Lower leg skin (tissue), 3 donors: ENCODE measurements around the gene ARHGAP8.

Experiments
- CTCF ChIP-seq, 3 donors: fragments of 450-650 bp; IDR thresholded peaks; one replicate each; pipeline ENCODE4 v1.5.1; 2016; ENCODE audit warnings: antibody characterized with exemption in 3 of 3, mild to moderate bottlenecking in 3 of 3, moderate library complexity in 2 of 3
- POLR2A ChIP-seq, 2 donors: fragments of 450-650 bp; IDR thresholded peaks; one replicate each; pipeline ENCODE4 v1.6.1; 2016 to 2017; ENCODE audit warnings: antibody characterized with exemption in 2 of 2, mild to moderate bottlenecking in 1 of 2, moderate library complexity in 1 of 2

GRCh38 chr22:44881624-44882023, 129.2 kb downstream of the ARHGAP8 start:
- TF ChIP-seq CTCF (IDR thresholded peaks at IDR 0.05) (no peak), POLR2A (IDR thresholded peaks at IDR 0.05) (no peak)
